ENCODE data around the gene BACH1.
A peak's percentile ranks its signal among the peaks of the same experiment; 100 is the strongest.

The BACH1 gene

DNA sequence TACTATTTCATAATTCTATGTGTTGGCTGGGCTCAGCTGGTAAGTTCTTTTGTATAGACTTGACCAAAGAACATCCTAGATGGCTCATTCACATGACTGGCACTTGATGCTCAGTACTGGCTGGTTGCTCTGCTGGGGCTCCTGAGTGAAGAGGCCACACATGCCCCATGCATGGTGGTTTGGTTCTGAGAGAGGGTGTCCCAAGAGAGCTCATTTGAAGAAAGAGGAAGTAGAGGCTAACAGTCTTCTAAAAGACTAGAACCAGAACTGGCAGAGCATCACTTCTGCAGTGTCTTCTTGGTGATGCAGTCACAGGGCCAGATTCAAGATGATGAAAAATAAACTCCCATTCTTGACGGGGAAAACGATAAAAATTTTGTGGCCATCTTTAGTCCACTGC, 5.2 kb upstream of the BACH1 start:
- no peak for DNase-seq (ENCODE audit: low read depth)

DNA sequence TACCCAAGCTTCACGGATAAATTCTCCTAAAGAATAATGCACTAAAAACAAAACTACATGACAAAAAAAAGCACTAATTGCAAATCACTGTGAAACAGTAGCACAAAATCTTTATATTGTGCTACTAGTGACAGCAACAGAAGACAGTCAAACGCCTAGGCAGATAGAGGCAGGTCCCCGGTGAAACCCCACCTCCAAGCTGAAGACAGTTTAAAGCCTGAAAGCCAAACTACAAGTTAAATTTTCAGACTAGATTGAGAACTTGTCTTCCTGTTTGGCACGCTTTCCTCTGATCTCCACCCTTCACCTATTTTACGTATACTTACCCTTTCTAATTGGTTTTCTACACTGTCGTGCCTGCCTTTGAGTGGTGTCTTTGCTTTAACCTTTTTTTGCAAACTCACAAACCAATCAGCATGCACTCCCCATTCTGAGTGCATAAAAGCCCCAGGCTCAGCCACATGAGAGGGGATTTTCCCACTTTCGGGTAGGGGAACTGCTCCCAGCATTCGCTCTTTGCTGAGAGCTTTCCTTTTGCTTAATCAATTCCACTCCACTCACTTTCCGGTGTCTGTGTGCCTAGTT, 3.6 kb upstream of the BACH1 start:
- DNase-seq (ENCODE audit: low read depth) = no peak

DNA sequence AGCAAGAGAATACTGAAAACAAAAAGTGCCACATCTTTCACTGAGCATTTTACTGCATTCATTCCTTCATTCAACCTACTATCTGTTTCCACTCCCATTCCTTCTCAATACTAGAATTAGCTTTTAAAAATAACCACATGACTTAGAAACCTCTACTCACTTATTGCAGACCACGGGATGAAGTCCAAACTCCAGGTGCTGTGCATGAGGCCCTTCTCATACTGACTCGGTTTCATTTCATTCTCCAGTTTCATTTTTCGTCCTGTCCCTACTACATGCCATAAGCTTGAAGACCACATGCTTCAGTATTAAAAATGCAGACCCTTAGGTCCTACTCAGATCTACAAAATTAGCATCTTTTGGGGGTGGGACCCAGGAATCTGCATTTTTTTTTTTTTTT, 2.3 kb upstream of the BACH1 start:
- no peak for DNase-seq (ENCODE audit: low read depth)

DNA sequence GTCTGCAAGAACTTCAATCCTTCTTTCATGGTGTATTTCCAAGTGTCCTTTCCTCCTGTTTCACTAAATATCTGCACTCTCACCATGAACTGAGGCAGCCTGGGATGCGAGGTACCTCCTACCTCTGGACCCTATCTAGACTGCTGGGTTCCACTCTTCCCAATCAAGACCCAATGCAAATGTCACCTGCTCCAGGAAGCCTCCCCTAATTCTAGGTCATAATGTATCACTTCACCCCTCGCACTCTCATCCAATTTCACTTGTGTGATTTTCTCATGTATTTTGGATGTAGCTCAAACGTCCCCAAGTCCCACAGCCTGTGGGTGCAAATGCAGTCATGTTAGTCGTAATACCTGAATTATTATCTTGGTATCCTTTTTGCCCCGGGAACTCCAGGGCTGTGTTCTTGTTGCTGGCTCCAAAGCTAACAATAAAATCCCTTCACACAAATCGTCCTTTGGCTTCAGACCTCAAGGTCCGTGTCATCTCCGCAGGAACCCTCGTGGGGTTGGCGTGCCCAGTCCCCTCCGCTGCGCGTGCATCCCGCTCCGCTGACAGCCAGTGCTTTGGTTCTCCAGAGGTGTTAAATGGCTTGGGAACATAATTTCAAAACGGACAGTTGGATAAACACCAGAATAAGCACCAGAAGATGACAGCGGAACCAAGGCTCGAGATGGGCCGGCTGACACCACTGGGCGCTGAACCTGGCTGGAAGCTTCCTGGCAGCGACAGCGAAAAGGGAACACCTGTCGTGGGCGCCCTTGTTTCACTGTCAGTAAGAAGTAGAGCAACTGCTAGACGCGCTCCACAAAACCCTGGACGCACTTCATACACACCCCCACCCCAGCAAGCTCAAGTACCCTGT, 1.0 kb upstream of the BACH1 start:
- no peak for DNase-seq (ENCODE audit: low read depth)

DNA sequence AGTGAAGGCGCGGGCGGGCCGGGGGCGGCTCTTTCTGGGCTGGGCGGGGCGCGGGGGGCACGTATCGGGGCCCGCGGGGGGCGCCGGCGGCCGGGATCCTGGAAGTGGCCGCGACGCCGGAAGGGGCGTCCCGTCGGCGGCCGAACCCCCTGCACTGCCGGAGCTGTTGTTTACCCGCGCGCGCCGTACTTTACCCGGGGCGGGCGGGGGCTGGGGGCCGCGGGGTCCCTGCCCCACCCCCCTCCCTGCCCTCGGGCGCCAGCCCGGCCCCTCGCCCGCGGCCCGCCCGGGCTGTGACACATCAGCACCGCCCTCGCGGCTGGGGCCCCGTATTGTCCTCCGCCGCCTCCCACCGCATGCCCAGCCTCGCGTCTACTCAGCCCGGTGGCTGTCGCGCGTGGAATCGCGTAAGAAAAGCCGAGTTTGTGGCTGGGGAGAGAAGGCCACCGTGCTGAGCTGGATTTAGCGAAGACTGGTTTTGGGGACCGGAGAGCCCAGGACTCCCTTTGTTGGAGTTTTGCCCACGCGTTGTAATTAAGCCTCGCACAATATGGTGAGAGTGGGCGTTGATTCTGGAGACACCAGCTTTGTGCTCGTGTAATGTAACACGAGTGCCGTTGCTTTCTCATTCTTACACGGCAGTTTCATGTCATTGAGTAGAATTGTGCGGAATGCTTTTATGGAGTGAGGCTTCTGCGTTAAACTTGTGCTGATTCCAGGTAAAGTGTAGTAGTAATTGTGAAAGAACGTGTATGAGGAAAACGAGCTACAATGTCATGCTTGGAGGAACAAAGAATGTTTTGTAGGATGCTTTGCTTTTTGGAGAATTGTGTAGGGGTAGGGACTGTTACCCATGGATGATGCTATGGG, 559 bp downstream of the BACH1 start:
- DNase-seq (ENCODE audit: low read depth) = peak; percentile 46

DNA sequence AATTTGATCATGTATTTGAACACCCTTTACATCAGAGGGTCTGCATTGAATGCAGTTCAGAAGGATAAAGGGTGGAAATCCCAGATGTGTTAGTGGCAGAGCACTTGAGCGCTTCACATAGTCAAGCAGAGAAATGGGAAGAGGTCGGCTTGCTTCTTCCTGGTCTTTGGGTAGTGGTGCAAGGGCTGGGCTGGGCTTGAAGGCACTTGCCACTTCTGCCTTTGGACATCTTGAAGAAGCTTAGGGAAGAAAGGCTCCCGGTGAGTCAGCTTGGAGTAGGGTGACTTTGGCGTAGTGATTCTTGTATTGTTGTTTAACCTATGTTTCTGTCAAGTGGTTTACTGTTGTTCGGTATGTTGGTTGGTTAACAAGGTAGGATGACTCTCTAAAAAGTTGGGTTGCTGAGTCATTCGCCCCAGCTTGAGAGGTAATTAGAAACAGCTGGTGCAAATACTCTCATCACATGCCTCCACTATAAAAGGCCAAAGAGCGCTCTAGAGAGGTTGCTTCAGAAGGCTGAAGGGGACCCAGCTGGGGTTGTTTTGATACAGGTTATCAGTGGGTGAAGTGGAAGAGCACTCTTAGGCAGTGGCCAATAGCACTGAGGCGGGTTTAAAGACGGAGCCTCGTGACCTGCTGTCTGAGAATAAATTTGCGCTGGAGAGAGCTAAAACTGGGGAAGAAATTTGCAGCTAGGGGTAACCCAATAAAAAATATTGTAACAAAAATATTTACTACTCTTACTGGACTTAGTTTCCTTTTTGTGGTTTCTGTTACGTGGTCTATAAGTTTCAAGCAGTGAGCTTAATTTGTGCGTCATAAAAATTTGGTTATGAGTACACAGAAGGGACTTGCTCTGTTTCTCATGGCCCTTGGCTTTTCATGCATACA, 1.4 kb downstream of the BACH1 start:
- peak; percentile 15 for DNase-seq (ENCODE audit: low read depth)

DNA sequence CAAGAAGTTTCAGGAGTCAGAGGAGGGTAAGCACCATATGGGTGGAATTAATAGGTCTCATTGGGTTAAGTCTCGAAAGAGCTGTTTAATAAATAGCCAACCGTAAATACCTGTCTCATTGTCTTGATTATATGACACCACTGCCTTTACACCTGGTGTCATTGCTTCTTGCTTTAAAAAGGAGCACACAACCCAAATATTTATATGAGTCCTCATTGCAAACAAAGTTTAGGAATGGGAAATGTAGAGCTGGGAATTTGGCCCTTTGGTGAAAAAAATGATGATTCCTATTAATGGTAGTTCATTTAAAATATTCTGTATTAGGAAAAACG, 2.1 kb downstream of the BACH1 start:
- no peak for DNase-seq (ENCODE audit: low read depth)

DNA sequence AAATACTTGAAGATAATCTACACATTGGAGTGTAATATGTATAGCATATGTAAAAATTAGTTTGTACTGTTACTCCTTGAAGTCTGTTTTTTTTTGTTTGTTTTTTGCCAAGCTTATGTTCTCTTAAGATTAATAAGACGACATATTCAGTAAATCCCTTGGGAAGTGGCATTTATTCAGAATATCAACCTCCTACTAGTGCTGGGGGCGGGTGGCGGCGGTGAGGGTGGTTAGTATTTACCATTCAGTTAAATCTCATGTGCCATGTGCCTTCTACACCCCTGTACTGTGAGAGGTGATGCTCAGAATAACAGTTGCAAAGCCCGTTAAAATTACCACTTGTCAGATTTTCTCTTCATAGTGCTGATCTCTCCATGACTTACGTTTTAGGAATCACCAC, 3.0 kb downstream of the BACH1 start:
- DNase-seq (ENCODE audit: low read depth) = no peak

DNA sequence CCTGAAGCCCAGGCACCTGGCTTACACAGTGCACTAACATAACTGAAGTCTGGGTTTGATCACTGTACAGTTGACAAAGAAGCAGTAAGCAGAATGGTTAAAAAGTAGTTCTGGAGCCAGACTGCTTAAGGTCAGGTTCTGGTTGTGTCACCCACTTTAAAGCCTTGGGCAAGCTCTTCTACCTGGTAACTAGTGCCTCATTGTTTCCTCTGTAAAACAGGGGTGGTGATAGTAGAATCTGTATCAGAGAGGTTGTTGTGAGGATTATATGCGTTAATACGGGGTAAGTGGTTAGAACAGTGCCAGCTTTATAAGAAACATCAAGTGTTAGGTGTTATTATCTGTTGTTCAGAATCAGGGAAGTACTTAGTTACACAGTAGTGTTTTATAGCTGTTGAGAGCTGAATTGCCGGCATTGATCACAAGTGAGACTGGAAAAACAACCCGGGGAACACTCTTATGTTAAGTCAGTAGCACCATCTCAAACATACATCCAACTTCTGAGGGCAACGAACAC, 3.7 kb downstream of the BACH1 start:
- no peak for DNase-seq (ENCODE audit: low read depth)

DNA sequence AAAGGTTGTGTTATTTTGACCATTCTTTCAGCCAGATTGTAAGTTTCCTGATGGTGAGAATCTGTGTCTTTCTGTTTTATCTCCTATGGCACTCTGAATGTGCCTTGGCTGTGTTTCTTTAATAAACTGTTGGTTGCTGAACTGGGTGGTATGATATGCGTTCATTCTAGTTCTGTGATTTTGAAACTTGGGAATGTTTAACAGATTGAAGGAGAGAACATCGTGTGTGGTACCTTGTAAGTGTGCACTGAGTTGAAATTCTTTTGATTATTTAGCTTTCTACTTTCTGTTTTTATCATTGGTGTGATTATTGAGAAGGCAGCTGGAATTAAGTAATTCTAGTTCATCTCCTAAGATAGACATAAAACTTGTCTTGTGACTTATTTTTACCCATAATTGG, 4.6 kb downstream of the BACH1 start:
- no peak for DNase-seq (ENCODE audit: low read depth)

DNA sequence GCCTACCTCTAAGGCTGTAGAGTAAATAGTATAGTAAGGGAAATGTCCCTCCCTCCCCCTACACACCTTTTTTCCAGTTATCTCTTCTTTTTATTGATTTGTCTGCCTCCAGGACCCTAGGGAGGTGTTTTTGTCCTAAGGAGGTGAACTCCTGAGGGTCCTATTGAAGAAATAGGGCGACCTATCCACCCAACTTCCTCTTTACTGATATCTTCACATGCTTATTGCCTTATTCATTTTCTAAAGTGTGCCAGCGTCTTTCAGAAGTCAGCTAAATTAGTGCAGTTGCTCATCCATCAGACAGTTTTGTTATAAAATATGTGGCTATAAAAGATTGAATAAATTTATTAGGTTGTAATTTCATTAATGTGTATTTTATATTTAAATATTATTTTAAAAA, 5.9 kb downstream of the BACH1 start:
- no peak for DNase-seq (ENCODE audit: low read depth)

DNA sequence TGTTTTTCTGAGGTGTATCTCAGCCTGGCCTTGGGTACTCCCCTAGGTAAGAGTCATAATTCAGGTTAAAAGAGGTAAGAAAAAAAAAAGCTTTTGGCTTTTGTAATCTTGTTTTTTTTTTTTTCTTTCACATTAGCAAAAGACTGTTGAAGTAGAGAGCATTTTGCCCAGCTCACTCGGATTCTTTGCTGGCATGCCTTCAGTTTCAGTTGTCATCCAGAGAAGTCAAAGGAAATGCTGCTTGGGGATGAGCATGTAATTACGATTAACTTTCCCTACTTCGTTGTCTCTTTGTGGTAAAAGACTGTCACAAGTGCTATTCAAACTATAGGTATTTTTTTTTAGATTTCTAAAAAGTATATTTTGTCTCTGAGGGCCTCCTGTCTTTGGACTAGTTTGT, 6.3 kb downstream of the BACH1 start:
- no peak for DNase-seq (ENCODE audit: low read depth)

DNA sequence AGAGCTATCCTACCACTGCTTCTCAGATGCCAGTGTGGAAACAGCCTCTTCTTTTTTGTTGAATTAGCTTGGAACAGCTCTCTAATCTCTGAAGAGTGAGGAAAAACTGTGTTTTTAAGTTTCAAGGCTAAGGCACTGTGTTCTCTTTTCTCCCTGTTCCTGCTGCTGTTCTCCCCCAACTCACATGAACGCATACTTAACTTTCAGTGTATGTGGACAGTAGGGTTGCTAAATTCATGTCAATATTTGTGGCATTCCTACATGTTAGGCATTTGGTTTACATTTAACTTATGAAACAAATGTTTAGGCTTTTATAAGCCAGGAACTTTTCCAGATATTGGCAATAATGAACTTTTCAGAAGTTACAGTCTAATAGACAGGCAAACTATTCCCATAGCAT, 6.8 kb downstream of the BACH1 start:
- no peak for DNase-seq (ENCODE audit: low read depth)

DNA sequence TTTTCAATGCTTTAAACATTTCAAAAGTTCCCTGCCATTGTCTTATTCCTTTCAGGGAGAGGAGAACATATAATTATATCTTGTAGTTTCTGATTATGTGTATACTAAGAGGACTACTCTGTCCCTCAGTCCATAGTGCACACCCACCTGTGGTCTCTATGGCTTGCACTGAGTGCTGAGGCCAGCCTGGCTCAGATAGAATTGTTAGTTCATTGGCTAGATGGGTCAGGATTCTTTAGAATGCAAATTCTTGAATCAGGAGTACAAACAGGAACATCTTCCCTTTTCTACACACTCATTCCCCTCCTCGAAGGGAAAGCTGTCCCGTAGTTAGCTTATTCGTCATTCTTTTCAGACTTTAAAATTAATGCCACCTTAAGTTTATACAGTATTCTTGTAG, 8.2 kb downstream of the BACH1 start:
- DNase-seq (ENCODE audit: low read depth) = no peak

DNA sequence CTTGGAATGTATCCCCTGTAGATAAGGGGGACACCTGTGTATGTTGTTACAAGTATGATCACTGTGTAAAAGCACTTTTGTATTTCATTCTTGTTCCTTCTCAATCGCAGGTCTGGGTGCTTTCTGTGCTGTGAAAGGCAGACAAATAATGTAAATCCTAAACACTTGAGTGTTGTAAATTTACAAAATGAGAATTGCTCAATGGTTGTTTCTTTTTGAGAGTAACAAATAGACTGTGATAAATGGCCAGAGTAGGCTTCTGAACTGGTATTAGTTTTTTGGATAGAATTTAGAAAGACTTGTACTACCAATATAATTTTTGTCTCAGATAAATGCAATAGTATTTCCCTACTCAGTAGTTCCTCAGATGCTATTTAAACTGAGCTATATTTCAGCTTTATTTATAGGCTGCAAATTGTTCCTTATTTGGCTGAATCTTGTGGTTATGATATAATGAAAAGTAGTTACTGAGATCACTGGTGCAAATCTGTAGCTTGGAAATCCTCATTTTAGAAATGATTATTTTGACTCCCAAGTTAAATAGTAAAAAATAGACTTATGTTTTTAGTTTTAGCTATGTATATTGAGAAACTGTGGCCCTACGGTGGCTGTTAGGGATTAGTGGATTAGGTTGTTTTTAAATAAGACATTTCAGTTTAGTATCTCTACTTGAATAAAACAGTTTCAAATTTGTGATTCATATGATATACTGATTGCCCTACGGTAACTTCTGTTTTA, 9.2 kb downstream of the BACH1 start:
- DNase-seq (ENCODE audit: low read depth) = no peak

DNA sequence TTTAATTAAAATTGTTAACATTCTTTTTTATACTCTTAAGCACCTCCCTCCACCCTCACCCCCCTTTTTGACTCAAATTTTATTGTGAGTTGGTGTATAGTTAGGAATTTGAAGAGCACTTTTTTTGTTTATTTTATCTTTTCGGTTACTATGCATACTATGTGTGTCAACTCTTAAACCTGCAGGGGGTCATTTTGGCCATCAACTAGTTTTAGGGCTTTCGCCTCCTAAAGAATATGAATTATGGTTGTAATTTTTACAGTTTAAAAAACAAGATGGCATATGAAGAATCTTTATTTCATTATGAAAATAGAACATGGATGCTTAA, 9.7 kb downstream of the BACH1 start:
- DNase-seq (ENCODE audit: low read depth) = no peak

DNA sequence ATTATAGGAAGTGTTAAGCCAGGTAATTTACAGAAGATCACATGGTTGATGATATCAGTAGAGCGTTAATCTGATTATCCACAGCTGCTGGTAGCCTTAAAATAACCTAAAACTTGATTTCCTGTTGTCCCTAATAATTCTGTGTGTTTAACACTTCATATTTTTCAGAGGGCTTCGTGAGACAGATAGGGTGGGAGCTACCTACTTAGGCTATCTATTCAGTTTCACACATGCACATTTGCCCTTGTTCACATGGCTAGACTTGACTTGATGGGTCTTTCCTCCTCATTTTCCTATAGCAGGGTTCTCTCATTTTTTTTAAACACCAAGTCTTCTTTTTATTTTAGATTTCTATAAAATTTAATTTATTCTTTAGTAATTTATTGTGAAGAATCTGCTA, 11.0 kb downstream of the BACH1 start:
- no peak for DNase-seq (ENCODE audit: low read depth)

DNA sequence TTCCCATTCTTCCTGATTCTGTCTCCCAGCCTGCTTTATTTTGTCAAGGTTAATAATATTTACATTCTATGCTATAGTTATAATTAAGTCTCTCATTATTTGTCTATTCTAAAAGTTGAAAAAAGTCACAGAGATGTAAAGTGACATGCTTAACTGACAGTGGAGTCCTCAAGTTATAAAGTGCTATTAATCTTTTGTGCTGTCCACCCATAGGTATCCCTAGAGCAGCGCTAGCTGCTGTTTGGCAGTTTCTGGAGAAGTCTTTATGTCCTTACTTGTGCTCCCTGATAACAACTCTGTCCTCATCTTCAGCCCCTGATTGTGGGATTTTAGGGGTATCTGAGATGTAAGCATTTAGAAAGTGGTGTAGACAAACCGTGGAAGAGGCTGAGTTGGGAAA, 13.1 kb downstream of the BACH1 start:
- no peak for DNase-seq (ENCODE audit: low read depth)

DNA sequence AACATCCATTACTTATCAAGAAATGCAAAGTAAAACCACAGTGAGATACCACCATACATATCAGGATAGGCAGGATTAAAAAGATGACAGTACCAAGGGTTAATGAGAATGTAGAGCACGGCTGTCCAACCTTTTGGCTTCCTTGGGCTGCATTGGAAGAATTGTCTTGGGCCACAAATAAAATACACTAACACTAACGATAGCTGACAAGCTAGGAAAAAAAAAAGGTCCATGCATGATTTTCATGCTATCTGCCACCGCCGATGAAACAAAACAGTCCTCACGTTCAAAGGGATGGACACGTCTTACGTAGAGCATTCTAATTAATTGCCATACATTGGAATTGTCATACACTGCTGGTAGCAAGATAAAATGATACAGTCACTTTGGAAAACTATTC, 14.3 kb downstream of the BACH1 start:
- no peak for DNase-seq (ENCODE audit: low read depth)

DNA sequence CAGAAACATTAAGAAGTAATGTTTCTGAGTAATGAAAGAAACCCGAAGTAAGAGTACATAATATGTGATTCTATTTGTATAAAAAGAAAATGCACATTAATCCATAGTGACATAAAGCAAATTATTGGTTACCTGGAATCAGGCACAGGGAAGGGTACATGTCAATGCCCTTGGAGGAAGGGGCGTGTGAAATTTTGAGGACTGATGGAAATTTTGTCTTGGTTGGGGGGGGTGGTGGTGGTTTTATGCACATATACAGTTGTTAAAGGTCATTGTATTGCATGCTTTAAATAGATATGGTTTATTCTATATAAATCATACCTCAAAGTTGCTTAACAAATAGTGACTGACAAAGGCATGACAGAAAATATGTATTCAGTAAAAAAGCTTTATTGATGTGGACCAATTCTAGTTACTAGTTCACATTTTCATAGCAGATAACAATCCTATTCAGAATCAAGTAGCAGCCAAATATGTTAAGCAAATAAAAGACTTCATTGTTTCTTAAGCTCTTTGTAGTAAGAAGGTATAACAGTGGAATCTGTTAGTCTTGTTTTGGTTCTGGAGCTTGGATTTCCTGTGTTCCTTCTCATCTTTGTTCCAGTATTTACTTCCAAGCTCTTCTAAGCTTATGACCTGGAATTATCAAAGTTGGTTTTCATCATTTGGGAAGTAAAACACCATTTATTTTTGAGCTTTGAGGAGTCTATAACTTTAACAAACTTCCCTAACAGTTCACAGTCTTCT, 15.1 kb downstream of the BACH1 start:
- no peak for DNase-seq (ENCODE audit: low read depth)

Data from activated T-helper 1 cell treated with Interleukin-2 at 50 U/mL for 16 hours (primary cell).